ENCODE measurements around the gene SAP30BP.

GRCh38 chr17:75631353-75631752 is 35.8 kb upstream of the SAP30BP start:
- TF ChIP-seq CTCF (IDR thresholded peaks at IDR 0.05): no peak
- TF ChIP-seq EZH2 (IDR thresholded peaks at IDR 0.05; ENCODE audit: borderline replicate concordance, insufficient read depth, low read depth, low read length, poor library complexity, severe bottlenecking): no peak
